GM19372 (cell line): ENCODE measurements around the gene ARHGAP21.

Experiments
- ATAC-seq: cut with Tn5 transposase; IDR thresholded peaks from one replicate; pipeline ENCODE4 v1.9.1; 2021; ENCODE audit warnings: mild to moderate bottlenecking, low read depth, moderate library complexity; ENCODE audit not compliant: unreplicated experiment

Gene ARHGAP21

DNA sequence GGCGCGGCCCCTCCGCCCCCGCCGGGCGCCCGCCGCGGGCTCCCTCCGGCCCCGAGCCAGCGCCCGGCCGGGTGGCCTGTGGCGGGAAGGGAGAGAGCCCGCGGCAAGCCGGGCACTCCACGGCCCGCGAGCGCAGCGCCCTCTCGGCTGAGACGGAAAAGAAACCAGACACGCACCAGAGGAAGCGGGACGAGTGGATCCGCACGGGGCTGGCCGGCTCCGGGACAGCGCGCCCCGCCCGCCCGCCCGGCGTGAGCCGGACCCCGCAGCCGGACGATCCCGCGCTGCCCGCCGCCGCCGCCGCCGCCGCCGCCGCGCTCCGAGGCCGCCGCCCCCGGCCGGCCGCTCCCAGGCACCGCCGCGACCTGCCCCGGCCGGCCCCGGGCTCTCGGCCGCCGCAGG lies 300 bp downstream of the ARHGAP21 start:
- peak; percentile 23 for ATAC-seq

GRCh38 chr10:24722676-24723385 lies 856 bp downstream of the ARHGAP21 start:
- peak; percentile 26 for ATAC-seq

GRCh38 chr10:24722131-24722675 lies 1.5 kb downstream of the ARHGAP21 start:
- peak; percentile 2 for ATAC-seq

GRCh38 chr10:24721229-24722106 lies 2.2 kb downstream of the ARHGAP21 start:
- no peak for ATAC-seq

DNA sequence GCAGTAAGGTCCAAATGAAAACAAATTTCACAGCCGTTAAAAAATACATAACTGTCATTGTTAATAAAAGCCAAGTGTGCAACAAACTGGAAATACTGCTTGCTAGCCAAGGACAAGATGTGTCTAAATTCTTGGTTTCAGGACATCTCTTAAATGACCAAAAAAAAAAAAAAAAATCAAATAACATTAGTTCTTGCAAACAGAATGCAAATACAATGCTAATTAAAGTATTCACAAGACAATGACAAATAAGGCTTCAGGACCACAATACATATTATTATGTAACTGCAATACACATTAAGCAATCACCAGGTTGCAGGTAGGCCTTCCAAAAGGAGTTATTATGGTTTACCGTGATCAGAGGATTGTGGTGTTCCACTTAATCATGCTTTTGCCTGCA lies 3.6 kb downstream of the ARHGAP21 start:
- no peak for ATAC-seq

DNA sequence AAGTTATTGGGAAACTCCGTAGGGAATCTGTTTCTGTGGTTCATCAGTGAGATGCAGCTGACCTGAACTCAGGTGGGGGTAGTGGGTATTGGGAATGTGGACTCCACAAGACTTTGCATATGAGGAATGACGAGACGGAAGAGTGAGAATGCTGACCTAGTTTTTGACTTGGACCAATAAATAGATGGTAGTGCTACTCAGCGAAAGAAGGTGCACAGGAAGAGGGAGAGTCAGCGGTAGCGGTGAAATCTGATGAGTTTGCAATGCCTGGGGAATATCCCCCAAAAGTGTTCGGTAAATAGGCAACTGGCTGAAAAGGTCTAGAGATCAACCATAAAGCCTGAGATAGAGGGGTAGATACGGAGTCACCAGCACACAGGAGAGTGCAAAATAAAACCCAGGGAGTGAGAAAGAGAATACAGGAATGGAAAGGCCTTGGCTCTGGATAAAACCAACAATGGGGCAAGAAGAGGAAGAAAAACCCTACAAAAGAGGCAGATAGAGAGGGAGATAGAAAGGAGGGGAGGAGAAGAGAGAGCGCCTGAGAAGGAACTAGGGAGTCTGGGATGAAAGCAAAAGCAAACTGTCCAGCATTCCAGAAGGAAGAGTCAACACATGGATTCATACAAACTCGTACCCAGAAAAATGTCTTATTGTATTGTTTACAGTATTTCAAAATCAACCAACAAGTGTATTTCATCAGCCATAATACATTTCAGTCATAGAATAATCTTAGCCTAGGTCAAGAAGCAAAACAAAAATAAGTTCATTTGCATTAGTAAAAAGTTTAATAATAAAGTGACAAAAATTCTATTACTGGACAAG lies 5.4 kb downstream of the ARHGAP21 start:
- no peak for ATAC-seq

GRCh38 chr10:24716295-24716694 lies 7.4 kb downstream of the ARHGAP21 start:
- ATAC-seq: no peak

DNA sequence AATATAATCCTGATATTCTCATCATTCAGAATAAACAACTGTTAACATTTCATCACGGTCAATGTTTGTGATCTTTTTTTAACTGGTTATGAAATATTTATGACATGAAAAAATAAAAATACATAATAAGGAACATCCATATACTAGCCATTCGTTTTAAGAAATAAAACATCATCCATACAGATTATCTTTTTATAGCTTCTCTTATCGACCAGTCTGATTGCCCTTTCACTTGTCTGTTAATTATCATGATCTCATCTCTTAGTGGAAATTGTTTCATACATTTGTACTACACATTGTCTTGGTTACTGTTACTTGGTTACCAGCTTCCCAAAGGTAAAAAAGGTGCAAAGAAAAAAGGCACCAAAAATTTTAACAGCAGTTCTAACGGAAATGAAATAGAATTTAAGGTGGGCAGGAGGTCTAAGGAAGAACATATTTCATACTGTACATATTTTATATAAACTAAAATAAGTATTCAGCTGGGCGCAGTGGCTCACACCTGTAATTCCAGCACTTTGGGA lies 8.4 kb downstream of the ARHGAP21 start:
- no peak for ATAC-seq

- ATAC-seq: no peak
Observed at GRCh38 chr10:24713086-24713485, 10.6 kb downstream of the ARHGAP21 start.

DNA sequence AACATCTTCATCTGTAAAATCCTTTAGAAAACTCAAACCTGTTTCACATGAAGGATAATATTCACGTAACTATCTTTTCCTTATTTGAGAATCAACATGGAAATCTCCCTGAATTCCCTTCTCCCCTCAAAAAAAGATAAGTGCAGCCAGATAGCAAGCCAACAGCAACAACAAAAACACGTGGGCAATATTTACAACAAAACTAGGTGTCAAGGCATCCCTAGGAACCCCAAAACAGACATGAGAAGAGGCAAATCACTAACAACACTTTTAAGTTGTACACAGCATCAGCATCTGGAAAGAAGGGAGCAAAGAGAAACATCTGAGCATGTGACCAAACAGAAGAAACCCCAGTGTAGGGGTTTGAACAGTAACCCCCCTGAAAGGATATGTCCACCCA lies 12.2 kb downstream of the ARHGAP21 start:
- no peak for ATAC-seq

DNA sequence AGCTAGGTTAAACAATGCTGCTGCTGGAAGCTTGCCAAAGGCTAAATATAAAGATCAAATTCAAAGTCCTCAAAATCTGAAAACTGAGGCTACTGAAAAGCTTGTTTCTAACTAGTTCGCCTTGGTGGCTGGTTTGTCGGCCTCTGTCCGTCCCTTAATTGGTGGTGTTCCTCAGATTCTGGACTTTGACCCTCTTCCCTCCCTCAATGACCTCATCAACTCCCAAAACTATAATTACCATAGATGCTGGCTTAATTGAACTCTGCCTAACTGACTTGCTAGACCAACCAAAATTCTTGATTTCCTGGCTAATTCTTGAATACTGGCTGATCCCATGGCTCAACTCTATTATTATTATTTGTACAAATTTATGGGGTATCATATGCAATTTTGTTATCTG lies 15.6 kb downstream of the ARHGAP21 start:
- no peak for ATAC-seq

GRCh38 chr10:24707445-24707844 lies 16.2 kb downstream of the ARHGAP21 start:
- no peak for ATAC-seq

- no peak for ATAC-seq
Observed at GRCh38 chr10:24706479-24707118, 17.1 kb downstream of the ARHGAP21 start.

DNA sequence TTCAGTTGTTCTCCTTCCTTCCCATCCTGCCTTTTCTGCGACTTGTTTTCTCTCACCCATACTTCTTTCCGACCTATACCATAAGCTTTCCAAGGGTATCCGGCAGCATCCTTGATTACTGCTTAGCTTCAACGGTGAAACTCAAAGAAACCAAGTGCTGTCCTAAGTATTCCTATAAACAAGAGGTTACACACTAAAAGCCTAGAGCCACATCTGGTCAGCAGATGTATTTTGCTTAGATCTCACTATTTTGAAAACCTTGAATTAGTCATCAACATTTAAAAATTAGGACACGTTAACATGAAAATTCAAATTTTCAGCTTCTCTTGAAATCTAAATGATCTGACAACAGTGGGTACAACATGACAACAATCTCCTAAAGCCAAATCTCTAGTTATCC lies 20.0 kb downstream of the ARHGAP21 start:
- ATAC-seq: no peak

GRCh38 chr10:24701447-24701846 lies 22.2 kb downstream of the ARHGAP21 start:
- ATAC-seq: peak; percentile 81

GRCh38 chr10:24700948-24701347 lies 22.7 kb downstream of the ARHGAP21 start:
- no peak for ATAC-seq

DNA sequence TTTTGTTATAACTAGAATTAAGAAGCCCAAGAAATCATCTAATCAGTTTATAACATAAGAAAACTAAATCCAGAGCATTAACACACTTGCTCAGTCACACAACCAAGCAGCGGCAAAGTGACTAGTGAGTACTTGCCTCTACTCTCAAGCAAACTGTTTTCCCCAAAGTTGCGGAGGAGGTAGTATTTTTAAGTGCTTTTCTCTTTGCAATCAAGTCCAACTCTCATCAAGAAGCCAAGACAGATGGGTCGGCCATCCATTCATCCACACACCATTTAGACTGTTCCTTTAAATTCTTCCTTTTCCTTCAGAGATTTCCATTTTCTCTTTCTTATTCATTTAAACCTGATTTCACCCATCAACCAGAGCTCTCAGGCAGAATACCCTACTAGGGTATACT lies 25.4 kb downstream of the ARHGAP21 start:
- ATAC-seq: no peak

GRCh38 chr10:24697080-24697479 lies 26.6 kb downstream of the ARHGAP21 start:
- no peak for ATAC-seq

- no peak for ATAC-seq
Observed at GRCh38 chr10:24695452-24695851, 28.2 kb downstream of the ARHGAP21 start.

GRCh38 chr10:24694086-24694485 lies 29.6 kb downstream of the ARHGAP21 start:
- no peak for ATAC-seq
